ENCODE measurements around the gene COPB1. TPM values are rescaled to one million over a fixed set of nuclear protein-coding genes. Genes with fewer than 3 reads are reported as not detected.

COPB1 gene
- total RNA-seq, 6 donors from 2014 or later, result 56.2 to 139 (median 84.2) TPM

GRCh38 chr11:14519597-14519916, 19.9 kb upstream of the COPB1 start:
- Histone ChIP-seq H3K27ac (peak overlapping the region; percentile 92 to 96 (median 95)), H3K36me3 (peaks cover 14 to 36% (median 32%) of the 10 kb centered on the region in 4 donors), H3K9me3 (no peaks in the 10 kb centered on the region), H3K4me3 (peak overlapping the region; percentile 71 to 85 (median 76)), H3K27me3 (no peaks in the 10 kb centered on the region), H3K4me1 (peaks cover 14 to 23% (median 18%) of the 10 kb centered on the region in 4 donors)
- DNase-seq (no peak), ATAC-seq (ENCODE audit: low FRiP score in 2 of 2) (peak; percentile 11 to 49)
- 0 to 1% methylated on average over 10 of the region's 10 CpGs for WGBS, 2 donors
- no peak for TF ChIP-seq CTCF (IDR thresholded peaks at IDR 0.05)

GRCh38 chr11:14518820-14519219, 19.2 kb upstream of the COPB1 start:
- Histone ChIP-seq H3K27me3 (no peaks in the 10 kb centered on the region), H3K4me1 (peaks cover 14 to 23% (median 18%) of the 10 kb centered on the region in 4 donors), H3K9me3 (no peaks in the 10 kb centered on the region), H3K27ac (peak overlapping the region in 3 of 4 donors; percentile 92 to 96 (median 95)), H3K36me3 (peaks cover 14 to 44% (median 37%) of the 10 kb centered on the region in 4 donors), H3K4me3 (peak overlapping the region in 3 of 4 donors; percentile 71 to 85 (median 72))
- no peak for TF ChIP-seq CTCF (IDR thresholded peaks at IDR 0.05)
- no peak for TF ChIP-seq POLR2AphosphoS5 (IDR thresholded peaks at IDR 0.05)
- no peak for TF ChIP-seq EP300 (IDR thresholded peaks at IDR 0.05)
- TF ChIP-seq POLR2A (IDR thresholded peaks at IDR 0.05), result no peak
- no peak for DNase-seq
- 75% methylated on average over 3 of the region's 3 CpGs for WGBS, 2 donors
- no peak for ATAC-seq (ENCODE audit: low FRiP score in 2 of 2)

GRCh38 chr11:14513800-14514199, 14.2 kb upstream of the COPB1 start:
- TF ChIP-seq POLR2AphosphoS5 (IDR thresholded peaks at IDR 0.05) (no peak), POLR2A (IDR thresholded peaks at IDR 0.05) (no peak), EP300 (IDR thresholded peaks at IDR 0.05) (no peak), CTCF (IDR thresholded peaks at IDR 0.05) (no peak)
- Histone ChIP-seq H3K4me3 (no peak overlapping the region), H3K9me3 (no peaks in the 10 kb centered on the region), H3K4me1 (peaks cover 8 to 12% (median 9%) of the 10 kb centered on the region in 4 donors), H3K27me3 (no peaks in the 10 kb centered on the region), H3K36me3 (peaks cover 46 to 94% (median 81%) of the 10 kb centered on the region in 4 donors), H3K27ac (no peak overlapping the region)
- ATAC-seq (ENCODE audit: low FRiP score in 2 of 2) (no peak), DNase-seq (no peak)
- 90 to 96% methylated on average over 4 of the region's 4 CpGs for WGBS, 2 donors

GRCh38 chr11:14506532-14506931, 6.9 kb upstream of the COPB1 start:
- H3K9me3 ChIP-seq, result no peaks in the 10 kb centered on the region
- TF ChIP-seq CTCF (IDR thresholded peaks at IDR 0.05) (no peak), POLR2A (IDR thresholded peaks at IDR 0.05) (no peak), EP300 (IDR thresholded peaks at IDR 0.05) (no peak), POLR2AphosphoS5 (IDR thresholded peaks at IDR 0.05) (no peak)
- H3K4me1 ChIP-seq, result no peaks in the 10 kb centered on the region
- no peaks in the 10 kb centered on the region for H3K27me3 ChIP-seq
- DNase-seq (no peak), ATAC-seq (ENCODE audit: low FRiP score in 2 of 2) (no peak)
- H3K27ac ChIP-seq, result no peak overlapping the region
- no peak overlapping the region for H3K4me3 ChIP-seq
- WGBS, 2 donors, result 94 to 95% methylated on average over 3 of the region's 3 CpGs
- H3K36me3 ChIP-seq, result peaks cover 45 to 87% (median 63%) of the 10 kb centered on the region in 4 donors

- Histone ChIP-seq H3K4me3 (no peak overlapping the region), H3K27me3 (no peaks in the 10 kb centered on the region), H3K9me3 (no peaks in the 10 kb centered on the region), H3K27ac (no peak overlapping the region), H3K4me1 (peaks cover 5 to 10% (median 8%) of the 10 kb centered on the region in 4 donors), H3K36me3 (peaks cover 23 to 58% (median 37%) of the 10 kb centered on the region in 4 donors)
- 94 to 100% methylated on average over 1 of the region's 1 CpG for WGBS, 2 donors
- ATAC-seq (ENCODE audit: low FRiP score in 2 of 2), result no peak
- TF ChIP-seq CTCF (IDR thresholded peaks at IDR 0.05), result no peak
- TF ChIP-seq POLR2A (IDR thresholded peaks at IDR 0.05), result no peak
- TF ChIP-seq EP300 (IDR thresholded peaks at IDR 0.05), result no peak
- TF ChIP-seq POLR2AphosphoS5 (IDR thresholded peaks at IDR 0.05), result no peak
- no peak for DNase-seq
These were observed 3.4 kb upstream of the COPB1 start for GRCh38 chr11:14503023-14503422.

All from upper lobe of left lung (tissue), 6 donors.